ENCODE measurements around the gene CLDN9. TPM values are rescaled to one million over a fixed set of nuclear protein-coding genes. Genes with fewer than 3 reads are reported as not detected.

Gene CLDN9
- total and polyA plus RNA-seq, 7 donors, result 0.28 TPM; not detected in 6

GRCh38 chr16:3007059-3007956 is 5.4 kb upstream of the CLDN9 start:
- Histone ChIP-seq H3K36me3 (no peaks in the 10 kb centered on the region), H3K4me3 (no peak overlapping the region), H3K4me1 (peaks cover 0 to 7% (median 5%) of the 10 kb centered on the region in 4 donors), H3K27ac (no peak overlapping the region), H3K27me3 (peaks cover 22 to 79% (median 65%) of the 10 kb centered on the region in 3 donors), H3K9me3 (no peaks in the 10 kb centered on the region)
- intact Hi-C loops (cut with DNase I), result no loop called here
- no peak for DNase-seq
- TF ChIP-seq CTCF (IDR thresholded peaks at IDR 0.05), result no peak
- no peak for TF ChIP-seq POLR2AphosphoS5 (IDR thresholded peaks at IDR 0.05)
- TF ChIP-seq POLR2A (IDR thresholded peaks at IDR 0.05), result no peak
- 9 to 29% methylated on average over 13 of the region's 13 CpGs for WGBS, 2 donors

GRCh38 chr16:3007957-3008689 is 4.6 kb upstream of the CLDN9 start:
- DNase-seq, result no peak
- no peaks in the 10 kb centered on the region for H3K36me3 ChIP-seq
- no peak overlapping the region for H3K27ac ChIP-seq
- H3K9me3 ChIP-seq, result no peaks in the 10 kb centered on the region
- intact Hi-C loops (cut with DNase I), result no loop called here
- 9 to 15% methylated on average over 17 of the region's 17 CpGs for WGBS, 2 donors
- H3K4me1 ChIP-seq, result peaks cover 0 to 7% (median 5%) of the 10 kb centered on the region in 4 donors
- peaks cover 22 to 88% (median 73%) of the 10 kb centered on the region in 3 donors for H3K27me3 ChIP-seq
- H3K4me3 ChIP-seq, result no peak overlapping the region
- TF ChIP-seq EP300 (IDR thresholded peaks at IDR 0.05) (no peak), CTCF (IDR thresholded peaks at IDR 0.05) (no peak), POLR2AphosphoS5 (IDR thresholded peaks at IDR 0.05) (no peak), POLR2A (IDR thresholded peaks at IDR 0.05) (no peak)

- TF ChIP-seq EP300 (IDR thresholded peaks at IDR 0.05), result no peak
- no peak for TF ChIP-seq CTCF (IDR thresholded peaks at IDR 0.05)
- TF ChIP-seq POLR2AphosphoS5 (IDR thresholded peaks at IDR 0.05), result no peak
- no peak for TF ChIP-seq POLR2A (IDR thresholded peaks at IDR 0.05)
- intact Hi-C loops (cut with DNase I), result no loop called here
- WGBS, 2 donors, result 78 to 84% methylated on average over 4 of the region's 4 CpGs
- DNase-seq, result no peak
- Histone ChIP-seq H3K36me3 (no peaks in the 10 kb centered on the region), H3K4me1 (peaks cover 0 to 5% (median 4%) of the 10 kb centered on the region in 4 donors), H3K9me3 (no peaks in the 10 kb centered on the region), H3K27me3 (peaks cover 22 to 90% (median 79%) of the 10 kb centered on the region in 3 donors), H3K4me3 (no peak overlapping the region), H3K27ac (no peak overlapping the region)
These were observed 4.1 kb upstream of the CLDN9 start for GRCh38 chr16:3008690-3009037.

- Histone ChIP-seq H3K9me3 (no peaks in the 10 kb centered on the region), H3K27me3 (peaks cover 24 to 95% (median 84%) of the 10 kb centered on the region in 3 donors), H3K36me3 (no peaks in the 10 kb centered on the region), H3K4me3 (no peak overlapping the region), H3K27ac (no peak overlapping the region), H3K4me1 (peaks cover 0 to 3% (median 3%) of the 10 kb centered on the region in 4 donors)
- intact Hi-C loops (cut with DNase I), result no loop called here
- TF ChIP-seq EP300 (IDR thresholded peaks at IDR 0.05) (no peak), POLR2A (IDR thresholded peaks at IDR 0.05) (no peak), POLR2AphosphoS5 (IDR thresholded peaks at IDR 0.05) (no peak), CTCF (IDR thresholded peaks at IDR 0.05) (no peak)
- no peak for DNase-seq
- 48 to 64% methylated on average over 21 of the region's 21 CpGs for WGBS, 2 donors
These were observed 2.9 kb upstream of the CLDN9 start for GRCh38 chr16:3009568-3010390.

Data from sigmoid colon (tissue), 7 donors.